ENCODE measurements around the gene ARHGEF10L.

ARHGEF10L gene

GRCh38 chr1:17523321-17524041, 16.0 kb upstream of the ARHGEF10L start:
- DNase-seq (ENCODE audit: low spot score) = no peak

GRCh38 chr1:17524645-17525044, 14.9 kb upstream of the ARHGEF10L start:
- no peak for DNase-seq (ENCODE audit: low spot score)

- DNase-seq (ENCODE audit: low spot score) = no peak
Observed at GRCh38 chr1:17525996-17526686, 13.4 kb upstream of the ARHGEF10L start.

GRCh38 chr1:17527036-17527914, 12.2 kb upstream of the ARHGEF10L start:
- DNase-seq (ENCODE audit: low spot score) = no peak

- DNase-seq (ENCODE audit: low spot score) = no peak
Observed at GRCh38 chr1:17529381-17529780, 10.1 kb upstream of the ARHGEF10L start.

- no peak for DNase-seq (ENCODE audit: low spot score)
Observed at GRCh38 chr1:17531343-17531681, 8.2 kb upstream of the ARHGEF10L start.

- DNase-seq (ENCODE audit: low spot score) = no peak
Observed at GRCh38 chr1:17531682-17532487, 7.6 kb upstream of the ARHGEF10L start.

- no peak for DNase-seq (ENCODE audit: low spot score)
Observed at GRCh38 chr1:17533201-17533600, 6.3 kb upstream of the ARHGEF10L start.

GRCh38 chr1:17535300-17535936, 4.1 kb upstream of the ARHGEF10L start:
- DNase-seq (ENCODE audit: low spot score) = no peak

- no peak for DNase-seq (ENCODE audit: low spot score)
Observed at GRCh38 chr1:17538010-17538409, 1.5 kb upstream of the ARHGEF10L start.

- no peak for DNase-seq (ENCODE audit: low spot score)
Observed at GRCh38 chr1:17538428-17539117, 925 bp upstream of the ARHGEF10L start.

GRCh38 chr1:17539118-17539476, 401 bp upstream of the ARHGEF10L start:
- no peak for DNase-seq (ENCODE audit: low spot score)

GRCh38 chr1:17540255-17541001, 930 bp downstream of the ARHGEF10L start:
- DNase-seq (ENCODE audit: low spot score) = peak; percentile 34

GRCh38 chr1:17542645-17543044, 3.1 kb downstream of the ARHGEF10L start:
- DNase-seq (ENCODE audit: low spot score) = no peak

GRCh38 chr1:17544776-17545350, 5.4 kb downstream of the ARHGEF10L start:
- DNase-seq (ENCODE audit: low spot score) = no peak

GRCh38 chr1:17545356-17545755, 5.9 kb downstream of the ARHGEF10L start:
- DNase-seq (ENCODE audit: low spot score) = peak; percentile 39

GRCh38 chr1:17546946-17547670, 7.6 kb downstream of the ARHGEF10L start:
- DNase-seq (ENCODE audit: low spot score) = no peak

- no peak for DNase-seq (ENCODE audit: low spot score)
Observed at GRCh38 chr1:17549384-17549783, 9.9 kb downstream of the ARHGEF10L start.

All from RKO (cell line).